RWPE2 (cell line): ENCODE data around the gene CHKA.

ENCODE experiments used
- ATAC-seq: fragments of 200-7000 bp; cut with Tn5 transposase; 3 replicates; pipeline ENCODE4 v1.9.1; 2021; ENCODE audit warnings: low read depth
- DNase-seq: peaks from one replicate; pipeline ENCODE4 v3.0.0-alpha.2; 2020; ENCODE audit warnings: low spot score
- H3K27ac ChIP-seq: fragments of 450-650 bp; 2 replicates; pipeline ENCODE4 v1.5.1; 2017; ENCODE audit warnings: mild to moderate bottlenecking; ENCODE audit not compliant: poor library complexity, severe bottlenecking
- H3K27me3 ChIP-seq: fragments of 250-450 bp; sonication (Bioruptor Pico); 2 replicates; pipeline ENCODE4 v1.5.1; 2021; ENCODE audit warnings: mild to moderate bottlenecking, moderate library complexity; ENCODE audit not compliant: insufficient read depth, poor library complexity, severe bottlenecking
- H3K36me3 ChIP-seq: fragments of 250-450 bp; sonication (Bioruptor Pico); 2 replicates; pipeline ENCODE4 v1.5.1; 2020; ENCODE audit warnings: low read depth, mild to moderate bottlenecking, moderate library complexity
- H3K4me1 ChIP-seq: fragments of 250-450 bp; sonication (Bioruptor Pico); 2 replicates; pipeline ENCODE4 v1.5.1; 2021; ENCODE audit warnings: mild to moderate bottlenecking, moderate library complexity; ENCODE audit not compliant: insufficient read depth, poor library complexity, severe bottlenecking
- H3K4me3 ChIP-seq: fragments of 250-450 bp; sonication (Bioruptor Pico); 2 replicates; pipeline ENCODE4 v1.5.1; 2021; ENCODE audit warnings: mild to moderate bottlenecking, moderate library complexity; ENCODE audit not compliant: severe bottlenecking
- H3K9me3 ChIP-seq: fragments of 250-450 bp; sonication (Bioruptor Pico); 2 replicates; pipeline ENCODE4 v1.5.1; 2021; ENCODE audit warnings: mild to moderate bottlenecking, moderate library complexity; ENCODE audit not compliant: severe bottlenecking
- TF ChIP-seq, protein P1 (sequence below): fragments of 450-650 bp; IDR thresholded peaks from one replicate; pipeline ENCODE4 v1.5.1; 2017; ENCODE audit warnings: mild to moderate bottlenecking, moderate library complexity; ENCODE audit not compliant: poor library complexity, severe bottlenecking

The CHKA gene

DNA sequence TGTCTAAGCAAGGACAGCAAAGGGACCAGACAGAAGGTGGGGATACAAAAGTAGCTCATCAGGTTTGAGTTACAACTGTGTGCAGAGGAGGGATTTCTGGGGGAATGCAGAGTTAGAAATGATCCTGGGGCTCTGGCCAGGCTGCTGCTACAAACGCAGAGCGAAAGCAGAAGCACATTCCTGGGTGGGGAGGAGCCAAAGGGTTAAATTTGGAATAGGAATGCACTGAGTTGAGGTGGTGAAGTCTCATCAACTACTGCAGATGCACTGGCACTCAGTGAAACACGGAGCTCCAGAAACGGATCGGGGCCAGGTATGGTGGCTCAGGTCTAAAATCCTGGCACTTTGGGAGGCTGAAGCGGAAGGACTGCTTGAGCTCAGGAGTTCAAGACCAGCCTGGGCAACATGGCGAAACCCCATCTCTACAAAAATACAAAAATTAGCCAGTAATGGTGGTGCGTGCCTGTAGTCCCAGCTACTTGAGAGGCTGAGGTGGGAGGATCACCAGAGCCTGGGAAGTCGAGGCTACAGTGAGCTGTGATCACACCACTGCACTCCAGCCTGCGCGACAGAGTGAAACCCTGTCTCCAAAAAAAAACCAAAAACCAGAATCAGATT, 3.2 kb downstream of the CHKA start:
- Histone ChIP-seq H3K27ac (no peak overlapping the region), H3K36me3 (no peaks in the 10 kb centered on the region), H3K27me3 (no peaks in the 10 kb centered on the region), H3K9me3 (no peaks in the 10 kb centered on the region), H3K4me1 (no peaks in the 10 kb centered on the region), H3K4me3 (no peak overlapping the region)
- TF ChIP-seq, protein P1, sequence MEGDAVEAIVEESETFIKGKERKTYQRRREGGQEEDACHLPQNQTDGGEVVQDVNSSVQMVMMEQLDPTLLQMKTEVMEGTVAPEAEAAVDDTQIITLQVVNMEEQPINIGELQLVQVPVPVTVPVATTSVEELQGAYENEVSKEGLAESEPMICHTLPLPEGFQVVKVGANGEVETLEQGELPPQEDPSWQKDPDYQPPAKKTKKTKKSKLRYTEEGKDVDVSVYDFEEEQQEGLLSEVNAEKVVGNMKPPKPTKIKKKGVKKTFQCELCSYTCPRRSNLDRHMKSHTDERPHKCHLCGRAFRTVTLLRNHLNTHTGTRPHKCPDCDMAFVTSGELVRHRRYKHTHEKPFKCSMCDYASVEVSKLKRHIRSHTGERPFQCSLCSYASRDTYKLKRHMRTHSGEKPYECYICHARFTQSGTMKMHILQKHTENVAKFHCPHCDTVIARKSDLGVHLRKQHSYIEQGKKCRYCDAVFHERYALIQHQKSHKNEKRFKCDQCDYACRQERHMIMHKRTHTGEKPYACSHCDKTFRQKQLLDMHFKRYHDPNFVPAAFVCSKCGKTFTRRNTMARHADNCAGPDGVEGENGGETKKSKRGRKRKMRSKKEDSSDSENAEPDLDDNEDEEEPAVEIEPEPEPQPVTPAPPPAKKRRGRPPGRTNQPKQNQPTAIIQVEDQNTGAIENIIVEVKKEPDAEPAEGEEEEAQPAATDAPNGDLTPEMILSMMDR = no peak
- no peak for DNase-seq
- no peak for ATAC-seq

DNA sequence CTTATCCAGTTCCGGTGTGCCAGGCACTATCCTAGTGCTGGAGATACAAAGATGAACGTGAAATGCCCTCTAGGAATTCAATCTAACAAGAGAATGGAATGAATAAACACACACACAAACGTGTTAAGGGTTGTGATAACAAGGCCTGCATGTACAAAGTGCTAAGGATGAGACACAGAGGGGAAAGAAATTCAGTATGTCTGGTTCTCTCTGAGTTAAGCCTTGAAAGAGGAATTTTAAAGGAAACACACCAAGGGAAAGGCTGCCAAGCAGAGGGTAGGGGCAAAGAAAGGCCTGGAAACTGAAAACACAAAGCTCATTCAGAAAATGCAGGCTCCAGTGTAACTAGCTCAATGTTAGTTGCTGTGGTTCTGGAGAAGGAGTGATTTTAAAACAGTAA, 4.2 kb downstream of the CHKA start:
- H3K4me3 ChIP-seq = no peak overlapping the region
- H3K36me3 ChIP-seq = no peaks in the 10 kb centered on the region
- ATAC-seq (no peak), DNase-seq (no peak)
- TF ChIP-seq, protein P1 = no peak
- H3K27ac ChIP-seq = no peak overlapping the region
- H3K27me3 ChIP-seq = no peaks in the 10 kb centered on the region
- H3K9me3 ChIP-seq = no peaks in the 10 kb centered on the region
- H3K4me1 ChIP-seq = no peaks in the 10 kb centered on the region

DNA sequence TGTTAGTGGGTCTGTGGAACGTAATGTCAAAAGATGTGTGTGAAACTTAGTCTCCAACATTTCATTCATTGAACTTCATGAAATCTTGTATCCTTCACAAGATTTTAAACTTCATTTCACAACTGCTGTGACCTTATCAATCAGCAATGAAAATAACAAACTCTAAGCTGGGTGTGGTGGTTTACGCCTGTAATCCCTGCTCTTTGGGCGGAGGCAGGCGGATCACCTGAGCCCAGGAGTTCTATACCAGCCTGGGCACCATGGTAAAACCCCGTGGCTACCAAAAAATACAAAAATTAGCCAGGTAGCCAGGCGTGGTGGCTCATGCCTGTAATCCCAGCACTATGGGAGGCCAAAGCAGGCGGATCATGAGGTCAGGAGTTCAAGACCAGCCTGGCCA, 5.1 kb downstream of the CHKA start:
- ATAC-seq (no peak), DNase-seq (no peak)
- TF ChIP-seq, protein P1 = no peak
- Histone ChIP-seq H3K4me1 (no peaks in the 10 kb centered on the region), H3K36me3 (no peaks in the 10 kb centered on the region), H3K27me3 (no peaks in the 10 kb centered on the region), H3K27ac (no peak overlapping the region), H3K4me3 (no peak overlapping the region), H3K9me3 (no peaks in the 10 kb centered on the region)

DNA sequence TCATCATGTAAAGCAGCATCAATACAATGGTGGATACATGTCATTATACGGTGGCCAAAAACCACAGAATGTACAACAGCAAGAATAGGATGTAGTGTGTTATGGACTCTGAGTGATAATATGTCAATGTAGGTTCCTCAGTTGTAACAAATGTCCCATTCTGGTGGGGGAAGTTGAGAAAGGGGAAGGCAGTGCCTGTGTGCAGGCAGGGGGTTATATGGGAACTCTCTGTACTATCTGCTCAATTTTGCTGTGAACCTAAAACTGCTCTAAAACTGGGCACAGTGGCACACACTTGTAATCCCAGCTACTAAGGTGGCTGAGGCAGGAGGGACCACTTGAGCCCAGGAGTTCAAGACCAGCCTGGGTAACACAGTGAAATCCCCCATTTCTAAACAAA, 5.9 kb downstream of the CHKA start:
- Histone ChIP-seq H3K27ac (no peak overlapping the region), H3K27me3 (no peaks in the 10 kb centered on the region), H3K36me3 (no peaks in the 10 kb centered on the region), H3K4me3 (no peak overlapping the region), H3K4me1 (no peaks in the 10 kb centered on the region), H3K9me3 (no peaks in the 10 kb centered on the region)
- no peak for DNase-seq
- TF ChIP-seq, protein P1 = no peak
- no peak for ATAC-seq

DNA sequence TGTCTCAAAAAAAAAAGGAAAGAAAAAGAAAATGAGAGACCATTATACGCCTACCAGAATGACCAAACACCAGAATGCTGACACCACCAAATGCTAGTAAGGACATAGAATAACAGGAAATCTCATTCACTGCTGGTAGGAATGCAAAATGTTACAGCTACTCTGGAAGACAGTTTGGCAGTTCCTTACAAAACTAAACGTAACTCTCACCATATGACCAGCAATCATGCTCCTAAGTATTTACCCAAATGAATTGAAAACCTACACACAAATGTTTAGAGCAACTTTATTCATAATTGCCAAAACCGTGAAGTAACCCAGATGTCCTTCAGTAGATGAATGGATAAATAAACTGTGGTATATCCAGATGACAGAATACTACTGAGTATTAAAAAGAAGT, 7.2 kb downstream of the CHKA start:
- Histone ChIP-seq H3K4me3 (no peak overlapping the region), H3K27me3 (no peaks in the 10 kb centered on the region), H3K9me3 (no peaks in the 10 kb centered on the region), H3K4me1 (no peaks in the 10 kb centered on the region), H3K27ac (no peak overlapping the region), H3K36me3 (no peaks in the 10 kb centered on the region)
- TF ChIP-seq, protein P1 = no peak
- ATAC-seq (no peak), DNase-seq (no peak)
